Measurements from ENCODE around the gene GGCT.
"Not testable (repeated sequence)": the region's sequence is repeated elsewhere in the genome, so short reads cannot be mapped to it uniquely, and the experiment has no call there.

Gene GGCT

DNA sequence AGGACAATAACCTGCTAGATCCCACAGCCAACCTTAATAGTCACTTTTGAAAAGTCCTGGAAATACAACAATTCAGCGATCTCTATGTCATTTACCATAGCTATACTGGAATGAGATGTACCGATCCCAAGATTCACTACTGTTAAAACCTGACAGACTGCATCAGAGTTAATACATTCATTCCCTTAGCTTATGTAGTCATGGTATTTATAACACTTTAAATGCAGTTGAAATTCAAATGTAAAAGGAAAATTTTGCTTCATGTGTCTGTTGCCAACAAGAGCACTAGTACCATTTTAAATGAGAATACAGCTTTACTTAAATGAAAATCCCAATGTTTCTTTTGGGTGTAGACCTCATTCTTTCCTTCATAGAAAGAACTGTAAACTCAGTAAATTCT is 11.1 kb upstream of the GGCT start:
- DNase-seq (ENCODE audit: low spot score), result no peak

DNA sequence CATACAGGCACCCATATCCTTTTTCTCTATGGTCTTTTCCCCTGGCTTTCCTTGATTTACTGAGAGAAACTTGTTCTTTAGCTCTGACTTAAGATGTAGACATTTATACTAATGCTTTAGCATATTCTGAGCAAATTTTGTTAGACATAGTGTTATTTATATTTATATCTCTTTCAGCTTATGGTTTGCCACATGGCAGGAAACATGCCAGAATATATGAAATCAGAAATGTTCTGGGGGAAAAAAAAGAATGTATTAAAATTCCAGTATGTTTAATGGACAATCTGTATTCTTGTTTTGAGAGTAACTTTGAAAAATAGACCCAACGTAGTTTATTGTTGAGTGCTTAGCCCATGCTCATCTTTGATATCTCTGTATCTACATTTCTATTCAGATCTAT is 10.1 kb upstream of the GGCT start:
- no peak for DNase-seq (ENCODE audit: low spot score)

DNA sequence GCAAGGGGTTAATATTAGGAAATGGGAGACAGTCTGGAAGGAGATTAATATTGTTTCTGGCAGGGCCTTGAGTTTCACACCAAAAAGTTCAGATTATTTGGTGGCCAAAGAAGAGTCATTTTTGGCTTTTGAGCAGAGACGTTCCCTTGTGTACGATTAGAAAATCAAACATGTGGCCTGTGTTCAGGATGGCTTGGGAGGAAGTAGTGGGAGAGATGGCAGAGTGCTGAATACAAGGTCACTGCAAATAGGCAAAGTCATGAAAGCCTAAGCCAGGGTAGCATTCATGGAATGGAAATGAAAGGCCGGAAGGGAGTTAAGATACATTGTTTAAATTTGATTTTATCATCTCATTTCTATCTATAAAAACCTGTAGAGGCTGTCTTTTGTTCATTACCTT is 9.5 kb upstream of the GGCT start:
- no peak for DNase-seq (ENCODE audit: low spot score)

DNA sequence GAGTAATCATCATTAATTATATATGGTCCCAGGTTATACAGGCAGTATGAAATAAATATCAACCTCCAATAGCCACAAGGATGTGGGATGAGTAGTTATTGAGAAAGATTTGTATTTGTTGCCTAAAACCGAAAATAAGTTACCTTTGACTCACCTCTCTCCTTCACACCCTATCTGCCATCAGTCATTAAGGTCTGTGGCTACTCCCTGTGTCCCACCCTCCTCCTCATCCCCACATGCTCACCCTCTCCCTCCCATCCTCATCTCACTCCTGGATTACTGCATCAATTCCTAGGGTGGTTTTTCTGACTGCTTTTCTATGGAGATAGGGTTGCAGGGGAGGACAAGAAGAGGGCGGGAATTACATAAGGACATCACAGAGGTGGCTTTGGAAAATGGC is 9.1 kb upstream of the GGCT start:
- no peak for DNase-seq (ENCODE audit: low spot score)

DNA sequence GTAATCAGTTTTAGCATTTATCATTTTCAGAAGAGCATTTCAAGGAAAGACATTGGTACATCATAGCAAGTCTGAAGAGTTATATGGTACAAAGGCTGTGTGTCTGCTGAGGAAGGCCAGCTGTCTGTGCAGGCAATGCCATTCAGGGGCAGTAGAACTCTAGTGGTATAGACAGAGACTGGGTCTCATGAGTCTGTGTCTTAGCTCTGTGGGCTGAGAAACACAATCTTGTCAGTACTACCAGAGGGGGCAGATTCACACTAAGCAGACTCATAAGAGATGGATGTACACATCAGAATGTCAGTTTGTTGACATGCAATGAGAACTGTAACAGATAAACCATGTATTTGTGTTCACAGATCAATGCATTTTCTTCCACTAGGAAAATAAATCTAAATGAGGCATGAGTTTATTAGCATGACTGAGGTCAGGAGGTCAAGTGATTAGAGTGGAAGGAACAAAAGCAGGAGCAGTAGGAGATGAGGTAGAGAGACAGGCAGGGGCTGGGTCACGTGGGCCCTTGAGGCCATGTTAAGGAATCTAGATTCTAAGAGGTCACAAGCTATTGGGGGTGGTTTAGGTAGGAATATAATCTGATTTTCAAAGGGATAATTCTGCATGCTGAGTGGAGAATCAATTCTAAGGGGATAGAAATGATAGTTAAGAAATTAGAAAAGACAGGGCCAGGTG is 7.5 kb upstream of the GGCT start:
- DNase-seq (ENCODE audit: low spot score), result no peak

DNA sequence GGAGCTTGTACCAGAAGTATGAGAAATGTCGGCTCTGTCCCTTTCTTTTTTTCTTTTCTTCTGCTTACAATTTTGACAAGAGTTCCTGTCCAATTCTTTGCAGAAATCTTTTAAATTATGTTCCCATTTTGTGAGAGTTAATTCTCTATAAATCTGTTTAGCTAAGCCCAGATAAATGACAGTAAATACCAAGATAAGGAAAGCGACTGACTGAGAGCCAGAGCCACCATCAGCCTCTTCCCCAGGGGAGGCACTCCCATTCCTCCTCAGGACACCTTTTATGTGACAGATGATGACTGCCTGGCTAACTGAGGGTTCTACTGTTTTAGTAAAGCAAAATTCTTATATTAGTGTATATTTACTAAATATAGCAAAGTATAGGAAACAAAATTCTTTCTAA is 6.9 kb upstream of the GGCT start:
- no peak for DNase-seq (ENCODE audit: low spot score)

DNA sequence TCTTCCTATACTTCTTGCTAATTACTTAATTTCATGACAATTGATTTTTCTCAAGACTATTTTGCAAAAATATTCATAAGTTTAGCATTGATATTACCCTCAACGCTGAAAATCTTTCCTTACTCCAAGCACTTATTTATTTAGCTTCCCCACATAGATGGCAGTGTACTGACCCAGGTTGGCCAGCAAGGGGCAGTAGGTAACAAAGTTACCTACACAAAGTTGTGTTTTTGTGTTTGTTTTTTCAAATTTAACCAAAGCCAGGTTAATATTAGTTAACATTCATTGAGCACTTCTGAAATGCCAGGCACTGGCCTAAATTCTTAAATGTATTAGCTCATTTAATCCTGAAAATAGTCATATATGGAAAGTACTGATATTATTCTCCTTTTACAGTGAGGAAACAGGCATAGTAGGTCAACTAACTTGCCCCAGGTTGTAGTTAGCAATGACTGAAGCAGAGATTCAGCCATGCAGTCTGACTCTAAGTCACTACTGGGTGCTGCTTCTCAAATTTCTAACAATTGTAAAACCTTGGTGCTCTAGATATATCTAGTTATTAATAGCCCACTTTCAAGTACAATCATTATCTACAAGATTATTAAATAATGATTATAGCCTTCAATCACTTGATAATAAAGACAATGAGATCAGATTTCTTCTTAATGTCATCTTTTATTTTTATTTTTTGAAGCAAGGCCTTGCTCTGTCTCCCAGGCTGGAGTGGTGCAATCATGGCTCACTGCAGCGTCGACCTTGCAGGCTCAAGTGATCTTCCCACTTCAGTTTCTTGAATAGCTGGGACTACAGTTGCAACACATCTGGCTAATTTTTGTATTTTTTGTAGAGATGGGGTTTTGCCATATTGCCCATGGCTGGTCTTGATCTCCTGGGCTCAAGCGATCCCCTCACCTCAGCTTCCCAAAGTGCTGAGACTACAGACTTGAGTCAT is 5.8 kb upstream of the GGCT start:
- peak; percentile 29 for DNase-seq (ENCODE audit: low spot score)

DNA sequence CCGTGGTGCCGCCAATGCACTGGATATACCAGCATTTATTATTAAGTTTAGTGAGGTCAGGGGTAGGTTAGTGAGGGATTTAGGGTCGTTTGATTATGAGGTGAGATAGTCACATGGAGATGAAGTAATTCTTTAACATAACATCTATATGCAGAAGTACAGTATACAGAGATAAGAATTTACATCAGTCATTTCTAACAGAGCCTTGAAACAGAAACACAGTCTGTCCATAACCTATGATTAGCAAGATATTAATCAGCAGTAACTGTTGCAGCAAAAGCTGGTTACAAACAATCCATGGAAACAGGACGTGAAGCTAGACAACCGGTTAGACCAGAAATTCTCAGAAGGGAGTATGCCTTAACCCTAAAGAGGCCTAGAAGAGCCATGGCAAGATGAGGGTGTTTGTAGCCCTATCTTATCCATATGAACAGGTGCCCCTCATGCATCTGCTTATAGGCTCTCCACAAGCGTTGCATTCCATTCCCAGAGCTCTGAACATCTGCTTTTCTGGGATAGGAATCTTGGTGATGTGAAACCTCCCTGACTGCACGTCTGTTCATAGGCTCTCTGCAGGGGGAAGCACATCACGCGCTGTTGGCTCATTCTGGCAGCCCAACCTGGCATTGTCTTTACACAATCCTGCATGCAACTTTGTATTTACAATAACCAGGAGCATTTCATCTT is 4.7 kb upstream of the GGCT start:
- not testable (repeated sequence) for DNase-seq (ENCODE audit: low spot score)

DNA sequence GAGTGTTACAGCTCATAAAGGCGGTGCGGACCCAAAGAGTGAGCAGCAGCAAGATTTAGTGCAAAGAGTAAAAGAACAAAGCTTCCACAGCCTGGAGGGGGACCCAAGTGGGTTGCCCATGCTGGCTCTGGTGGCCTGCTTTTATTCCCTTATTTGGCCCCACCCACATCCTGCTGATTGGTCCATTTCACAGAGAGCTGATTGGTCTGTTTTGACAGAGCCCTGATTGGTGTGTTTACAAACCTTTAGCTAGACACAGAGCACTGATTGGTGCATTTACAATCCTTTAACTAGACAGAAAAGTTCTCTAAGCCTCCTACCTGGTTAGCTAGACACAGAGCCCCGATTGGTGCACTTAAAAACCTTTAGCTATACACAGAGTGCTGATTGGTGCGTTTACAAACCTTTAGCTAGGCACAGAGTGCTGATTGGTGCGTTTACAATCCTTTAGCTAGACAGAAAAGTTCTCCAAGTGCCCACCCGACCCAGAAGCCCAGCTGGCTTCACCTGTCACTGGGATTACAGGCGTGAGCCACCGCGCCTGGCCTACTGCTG is 2.8 kb upstream of the GGCT start:
- not testable (repeated sequence) for DNase-seq (ENCODE audit: low spot score)

DNA sequence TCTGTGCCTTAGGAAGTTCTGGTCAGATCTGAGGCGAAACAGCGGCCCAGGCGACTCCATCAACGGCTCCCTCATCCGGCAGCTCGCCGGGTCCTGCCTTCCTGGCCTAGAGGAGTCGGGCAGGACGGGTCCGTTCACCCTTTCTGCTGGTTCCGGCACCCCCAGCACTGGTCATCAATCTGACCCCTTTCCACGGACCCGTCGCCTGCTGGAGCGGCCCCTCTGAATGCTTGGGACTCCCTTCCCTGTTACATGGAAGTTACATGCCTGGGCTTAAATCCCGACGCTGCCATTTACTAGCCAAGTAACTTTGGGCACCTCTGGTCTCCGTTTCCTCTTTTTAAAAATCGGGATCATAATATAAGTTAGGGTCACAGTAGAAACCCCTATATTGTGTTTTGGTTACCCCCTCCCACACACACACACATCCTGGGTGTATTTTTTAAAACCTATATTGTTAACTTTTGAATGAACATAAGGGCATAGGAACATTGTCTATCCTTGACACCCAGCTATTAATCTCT is 607 bp upstream of the GGCT start:
- DNase-seq (ENCODE audit: low spot score), result no peak

DNA sequence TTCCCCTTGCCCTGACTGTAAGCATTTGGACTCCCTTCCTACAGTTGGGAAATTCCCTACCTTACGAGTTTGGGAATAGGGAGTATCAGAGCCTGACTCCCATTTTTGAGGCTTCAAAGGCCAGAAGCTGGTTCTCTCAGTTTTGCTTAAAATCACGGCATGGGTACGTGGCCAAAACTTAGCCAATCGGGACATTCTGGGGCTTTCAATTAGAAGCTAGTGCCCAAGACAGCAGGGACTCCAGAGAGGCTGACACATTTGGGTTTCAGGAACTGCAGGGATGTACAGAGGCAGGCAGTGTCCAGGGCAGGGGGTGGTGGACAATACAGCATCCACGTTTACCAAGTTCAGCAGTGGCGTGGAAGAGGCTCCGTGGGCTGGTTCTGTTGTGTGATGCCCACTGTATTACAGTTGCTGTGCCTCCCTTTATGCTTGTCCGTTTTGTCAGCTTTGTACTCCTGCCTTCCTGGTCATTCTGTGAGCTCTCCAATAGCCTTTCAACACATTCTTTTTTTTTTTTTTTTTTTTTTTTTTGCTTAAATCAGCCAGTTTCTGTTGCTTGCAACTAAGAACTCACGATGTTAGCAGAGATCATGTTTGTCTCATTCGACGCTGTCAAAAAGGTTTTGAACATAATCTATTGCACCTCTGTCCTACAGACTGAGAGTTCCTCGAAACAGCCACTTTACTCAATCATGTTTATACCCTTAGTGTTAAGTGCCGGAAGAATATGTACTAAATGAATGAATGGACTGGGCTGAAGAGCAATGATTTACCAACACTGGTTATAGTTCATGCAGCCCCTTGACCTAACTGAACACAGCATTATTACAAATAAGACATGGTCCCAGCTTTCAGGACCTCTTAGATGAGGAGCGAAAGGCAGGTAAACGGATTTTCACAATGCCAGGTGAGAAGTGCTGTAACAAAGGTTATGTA is 1.1 kb downstream of the GGCT start:
- peak; percentile 11 for DNase-seq (ENCODE audit: low spot score)

DNA sequence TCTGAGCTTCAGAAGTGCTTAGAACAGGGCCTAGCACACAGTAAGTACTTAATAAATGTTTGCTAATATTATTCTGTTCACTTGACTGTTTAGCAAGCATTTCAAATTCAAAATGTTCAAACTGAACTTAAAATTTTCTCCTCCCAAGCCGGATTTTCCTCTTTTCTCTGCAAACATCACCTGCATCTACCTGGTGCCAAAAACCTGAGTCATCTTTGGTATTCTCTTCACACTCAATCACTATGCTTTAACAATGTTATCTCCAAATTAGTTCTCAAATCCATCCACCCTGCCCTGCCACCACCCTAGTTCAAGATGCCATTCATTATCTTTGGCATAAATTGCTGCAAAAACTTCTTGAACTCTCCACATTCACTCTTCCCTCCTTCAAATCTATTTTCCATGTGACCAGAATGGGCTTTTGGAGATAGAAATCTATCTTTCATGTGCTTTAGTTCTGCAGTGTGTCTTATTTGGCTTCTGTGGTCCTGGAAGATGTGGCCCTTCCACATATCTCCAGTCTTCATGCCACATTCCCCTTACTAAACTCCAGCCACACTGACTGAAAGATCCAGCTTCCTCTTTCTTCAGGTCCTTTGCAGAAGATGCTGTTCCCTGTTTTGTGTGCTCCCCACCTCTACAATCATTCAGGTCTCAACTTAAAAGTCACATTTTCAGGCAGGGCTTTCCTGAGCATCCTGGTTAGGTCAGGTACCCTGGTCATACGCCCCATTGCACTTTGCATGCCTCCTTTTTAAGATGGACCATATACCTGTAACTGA is 2.0 kb downstream of the GGCT start:
- DNase-seq (ENCODE audit: low spot score), result no peak

DNA sequence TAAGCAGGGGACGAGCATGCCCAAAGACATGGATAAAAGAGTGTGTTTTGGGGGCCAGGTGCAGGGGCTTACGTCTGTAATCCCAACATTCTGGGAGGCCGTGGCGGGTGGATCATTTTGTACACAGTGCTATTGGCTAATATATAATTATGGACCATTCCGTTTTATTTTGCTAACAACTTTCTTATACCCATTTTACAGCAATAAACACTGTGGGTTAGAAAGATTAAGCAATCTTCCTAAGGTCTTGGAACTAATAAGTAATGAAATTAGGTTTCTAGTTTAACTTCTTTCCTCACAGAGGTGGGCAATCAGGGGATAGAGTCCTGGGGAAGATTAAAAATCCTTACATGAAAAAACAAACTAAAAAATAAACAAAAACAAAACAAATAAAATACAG is 3.4 kb downstream of the GGCT start:
- DNase-seq (ENCODE audit: low spot score), result no peak

DNA sequence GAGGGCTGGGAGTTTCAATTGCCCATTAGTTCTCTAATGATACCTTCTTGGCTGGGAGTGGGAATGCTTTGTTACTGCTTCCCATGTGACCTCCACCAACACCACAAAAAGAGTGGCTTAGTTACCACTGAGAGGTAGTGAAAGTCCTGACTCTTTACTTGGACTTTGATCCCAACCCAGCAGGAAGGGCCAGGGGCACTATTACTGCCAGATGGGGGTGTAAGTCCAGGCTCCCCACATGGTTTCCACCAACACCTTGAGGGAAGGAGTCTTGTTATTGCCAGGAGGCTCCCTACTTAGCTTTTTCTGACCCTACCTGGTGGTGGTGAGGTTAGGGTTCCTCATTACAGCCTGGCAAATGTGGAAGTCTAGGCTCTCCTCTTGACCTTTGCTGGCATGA is 11.4 kb downstream of the GGCT start:
- DNase-seq (ENCODE audit: low spot score), result no peak

DNA sequence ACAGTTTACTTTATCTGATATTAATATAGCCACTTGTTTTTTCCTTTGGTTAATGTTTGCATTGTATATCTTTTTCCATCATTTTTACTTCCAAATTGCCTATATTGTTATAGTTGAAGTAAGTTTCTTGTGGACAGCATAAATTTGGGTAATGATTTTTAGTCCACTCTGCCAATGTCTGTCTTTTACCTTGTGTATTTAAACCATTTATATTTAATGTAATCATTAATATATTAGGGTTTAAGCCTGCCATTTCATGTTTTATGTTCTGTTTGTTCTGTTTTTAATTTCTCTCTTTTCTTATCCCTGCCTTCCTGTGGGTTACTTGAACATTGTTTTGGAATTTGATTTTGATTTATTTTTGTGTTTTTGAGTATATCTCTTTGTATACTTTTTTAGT is 13.2 kb downstream of the GGCT start:
- no peak for DNase-seq (ENCODE audit: low spot score)

DNA sequence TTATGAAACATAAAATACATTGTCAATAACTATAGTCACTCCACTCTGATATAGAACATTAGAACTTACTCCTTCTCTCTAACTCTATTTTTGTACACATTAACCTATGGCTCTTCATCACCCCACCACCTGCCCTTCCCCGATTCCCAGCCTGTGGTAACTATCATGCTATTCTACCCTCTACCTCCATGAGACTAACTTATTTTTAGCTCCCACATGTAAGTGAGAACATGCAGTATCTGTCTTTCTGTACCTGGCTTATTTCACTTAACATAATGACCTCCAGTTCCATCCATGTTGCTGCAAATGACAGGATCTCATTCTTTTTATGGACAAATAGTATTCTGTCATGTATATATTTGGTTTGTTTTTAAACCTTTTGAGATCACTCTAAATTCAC is 17.3 kb downstream of the GGCT start:
- no peak for DNase-seq (ENCODE audit: low spot score)

DNA sequence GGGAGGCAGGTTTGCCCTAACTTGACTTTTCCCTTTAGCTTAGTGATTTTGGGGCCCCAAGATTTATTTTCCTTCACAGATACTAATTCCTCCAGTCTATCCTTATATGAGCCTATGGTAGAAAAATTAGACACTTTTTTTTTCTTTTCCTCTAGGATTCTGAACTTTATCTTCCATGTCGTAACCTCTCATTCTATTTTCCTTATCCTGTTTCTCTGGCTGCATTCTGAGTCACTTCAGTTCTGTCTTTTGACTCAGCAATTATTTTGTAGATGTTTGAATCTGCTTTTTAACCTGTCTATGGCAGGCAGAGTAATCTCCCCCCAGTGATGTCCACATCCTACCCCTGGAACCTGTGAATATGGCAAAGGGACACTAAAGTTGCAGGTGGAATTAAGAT is 19.0 kb downstream of the GGCT start:
- no peak for DNase-seq (ENCODE audit: low spot score)

DNA sequence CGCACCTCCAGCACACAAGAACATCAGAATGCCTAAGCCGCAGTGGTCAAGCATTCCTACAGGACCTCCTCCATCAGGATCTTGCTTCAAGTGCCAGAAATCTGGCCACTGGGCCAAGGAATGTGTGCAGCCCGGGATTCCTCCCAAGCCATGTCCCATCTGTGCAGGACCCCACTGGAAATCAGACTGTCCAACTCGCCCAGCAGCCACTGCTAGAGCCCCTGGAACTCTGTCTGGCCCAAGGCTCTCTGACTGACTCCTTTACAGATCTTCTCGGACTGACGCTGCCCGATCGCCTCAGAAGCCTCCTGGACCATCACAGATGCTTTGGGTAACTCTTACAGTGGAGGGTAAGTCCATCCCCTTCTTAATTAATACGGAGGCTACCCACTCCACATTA is 23.2 kb downstream of the GGCT start:
- DNase-seq (ENCODE audit: low spot score), result not testable (repeated sequence)

DNA sequence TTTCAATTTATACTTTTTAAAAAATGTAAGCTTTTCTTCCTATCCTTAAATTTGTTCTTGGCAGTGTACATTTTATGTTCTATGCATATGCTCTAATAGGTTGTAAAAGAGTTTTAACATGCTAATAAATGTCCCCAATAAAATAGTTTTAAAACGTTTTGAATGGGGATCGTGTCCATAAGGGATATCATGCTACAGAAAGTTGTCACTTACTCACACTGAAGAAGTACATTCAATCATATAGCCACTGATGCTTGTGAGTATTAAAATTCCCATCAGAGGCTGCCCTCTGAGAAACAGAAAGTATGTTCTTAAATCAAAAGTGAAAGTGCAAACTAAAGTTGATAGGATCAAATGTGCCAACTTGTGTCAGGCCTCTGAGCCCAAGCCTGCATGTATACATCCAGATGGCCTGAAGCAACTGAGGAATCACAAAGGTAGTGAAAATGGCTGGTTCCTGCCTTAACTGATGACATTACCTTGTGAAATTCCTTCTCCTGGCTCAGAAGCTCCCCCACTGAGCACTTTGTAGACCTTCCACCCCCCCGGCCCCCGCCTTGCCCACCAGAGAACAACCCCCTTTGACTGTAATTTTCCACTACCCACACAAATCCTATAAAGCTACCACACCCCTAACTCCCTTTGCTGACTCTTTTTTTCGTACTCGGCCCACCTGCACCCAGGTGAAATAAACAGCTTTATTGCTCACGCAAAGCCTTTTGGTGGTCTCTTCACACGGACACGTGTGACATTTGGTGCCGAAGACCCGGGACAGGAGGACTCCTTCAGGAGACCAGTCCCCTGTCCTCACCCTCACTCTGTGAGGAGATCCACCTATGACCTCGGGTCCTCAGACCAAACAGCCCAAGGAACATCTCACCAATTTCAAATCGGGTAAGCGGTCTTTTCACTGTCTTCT is 25.2 kb downstream of the GGCT start:
- DNase-seq (ENCODE audit: low spot score), result no peak
